HG03280 (cell line): Measurements from ENCODE around the gene SDR39U1.

Source experiments
- ATAC-seq: cut with Tn5 transposase; IDR thresholded peaks from one replicate; pipeline ENCODE4 v1.9.1; 2021; ENCODE audit warnings: mild to moderate bottlenecking, moderate library complexity; ENCODE audit not compliant: unreplicated experiment

The SDR39U1 gene

DNA sequence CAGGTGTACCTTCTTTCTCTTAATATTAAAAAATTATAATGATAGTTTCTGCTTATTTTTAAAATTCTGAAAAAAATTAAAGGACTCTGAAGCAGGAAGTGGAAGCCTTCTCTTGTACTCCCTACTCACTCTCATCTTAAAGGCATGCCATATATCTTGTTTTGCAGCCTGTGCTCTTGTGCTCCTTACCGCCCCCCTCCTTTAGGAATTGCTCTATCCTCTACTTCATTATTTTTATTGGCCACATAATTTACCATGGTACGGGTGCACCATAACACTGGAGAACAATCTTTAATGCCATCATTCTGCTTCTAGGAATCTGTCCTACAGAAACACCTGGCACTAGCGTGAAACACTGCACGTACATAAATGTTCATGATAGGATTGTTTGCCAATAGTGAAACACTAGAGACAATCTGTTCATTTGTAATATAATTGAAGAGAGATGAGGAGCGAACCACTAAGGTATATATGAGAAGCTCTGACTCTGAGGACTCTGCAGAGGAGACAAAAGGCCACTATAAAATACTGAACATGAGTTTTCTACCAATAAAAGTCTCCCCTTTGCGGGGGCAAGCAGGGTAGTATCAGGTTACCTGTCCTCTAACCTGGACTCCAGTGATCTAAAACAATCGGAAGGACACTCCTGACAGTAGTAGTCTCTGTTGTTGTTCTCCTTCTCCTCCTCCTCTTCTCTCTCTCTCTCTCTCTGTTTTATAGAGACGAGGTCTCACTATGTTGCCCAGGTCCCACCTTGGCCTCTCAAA, 50.1 kb downstream of the SDR39U1 start:
- ATAC-seq: no peak

DNA sequence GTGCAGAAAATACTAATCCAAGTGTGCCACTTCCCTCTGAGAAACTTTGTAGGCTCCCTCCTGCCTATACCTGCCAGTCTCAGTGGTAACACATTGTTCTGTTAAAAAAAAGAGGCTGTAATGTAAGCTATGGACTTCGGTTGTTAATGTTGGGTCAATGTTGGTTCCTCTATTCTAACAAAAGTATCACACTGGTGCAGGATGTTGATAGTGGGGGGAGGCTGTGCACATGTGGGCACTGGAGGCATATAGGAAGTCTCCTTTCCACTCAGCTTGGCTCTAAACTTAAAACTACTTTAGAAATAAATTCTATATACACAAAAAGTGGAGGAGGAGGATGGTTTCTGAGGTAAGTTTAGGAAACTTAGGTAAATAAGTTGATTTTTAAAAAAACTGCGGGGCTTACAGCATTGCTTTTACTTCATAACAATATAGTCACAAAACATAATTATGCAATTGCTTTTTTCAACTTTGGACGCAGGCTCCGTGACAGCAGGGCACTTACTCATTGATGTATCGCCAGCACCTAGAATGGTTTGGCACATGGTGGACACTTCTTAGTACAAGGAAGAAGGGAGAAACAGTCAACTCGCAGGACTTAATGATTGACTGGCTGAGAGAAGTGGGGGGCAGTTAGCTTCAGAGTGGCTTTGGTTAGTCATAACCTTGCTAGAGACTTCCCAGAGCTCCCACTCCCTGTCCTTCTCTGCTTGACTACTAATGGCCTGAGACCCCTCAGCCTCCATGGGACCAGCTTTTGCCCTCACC, 51.7 kb downstream of the SDR39U1 start:
- no peak for ATAC-seq
